Activated CD8-positive, alpha-beta memory T cell treated with anti-CD3 and anti-CD28 coated beads for 48 hours (primary cell): ENCODE measurements around the gene PRIMA1.

Source experiments
- DNase-seq, 3 experiments: peaks; one replicate each; pipeline ENCODE4 v3.0.0-alpha.2; 2020; ENCODE audit warnings: low read depth in 2 of 3, low spot score in 2 of 3

PRIMA1 gene

GRCh38 chr14:93683226-93683625 is 105.1 kb downstream of the PRIMA1 start:
- no peak for DNase-seq

- no peak for DNase-seq
Observed at GRCh38 chr14:93682459-93682858, 105.8 kb downstream of the PRIMA1 start.

GRCh38 chr14:93676416-93676958 is 111.8 kb downstream of the PRIMA1 start:
- DNase-seq, result no peak

GRCh38 chr14:93675651-93676050 is 112.6 kb downstream of the PRIMA1 start:
- DNase-seq, result no peak

GRCh38 chr14:93674343-93674742 is 113.9 kb downstream of the PRIMA1 start:
- DNase-seq, result no peak

GRCh38 chr14:93669632-93670031 is 118.7 kb downstream of the PRIMA1 start:
- no peak for DNase-seq
